ENCODE measurements around the gene RAB31. TPM values are rescaled to one million over a fixed set of nuclear protein-coding genes. Genes with fewer than 3 reads are reported as not detected.

Gene RAB31
- total RNA-seq, 1 donor from 2014 or later: 31.2 TPM

GRCh38 chr18:9822587-9823185, 114.6 kb downstream of the RAB31 start:
- no peak for TF ChIP-seq CTCF (conservative IDR thresholded peaks at IDR 0.05; ENCODE audit: low read depth, low read length)
- no peak for DNase-seq (ENCODE audit: low read depth)
- H3K4me3 ChIP-seq (ENCODE audit: low read depth, low read length): no peak overlapping the region

GRCh38 chr18:9823805-9824473, 115.8 kb downstream of the RAB31 start:
- TF ChIP-seq CTCF (conservative IDR thresholded peaks at IDR 0.05; ENCODE audit: low read depth, low read length): no peak
- no peak for DNase-seq (ENCODE audit: low read depth)
- H3K4me3 ChIP-seq (ENCODE audit: low read depth, low read length): no peak overlapping the region

DNA sequence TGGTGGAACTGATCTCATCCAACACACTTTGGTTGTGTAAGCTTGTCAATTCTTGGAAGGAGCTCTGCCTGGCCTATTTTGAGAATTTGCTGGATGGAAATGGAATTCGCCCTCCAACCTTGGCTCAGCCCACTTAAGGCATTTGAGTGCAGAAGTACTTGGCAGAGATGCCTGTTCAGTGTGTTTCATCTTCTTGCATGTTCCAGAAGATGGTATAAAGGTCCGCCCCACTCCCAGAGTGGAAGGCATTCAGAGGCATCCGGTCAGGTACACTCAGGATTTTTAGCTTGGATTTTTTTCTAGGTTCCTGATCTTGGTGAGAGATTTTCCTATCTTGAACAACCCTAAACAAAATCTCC, 116.4 kb downstream of the RAB31 start:
- H3K4me3 ChIP-seq (ENCODE audit: low read depth, low read length): no peak overlapping the region
- TF ChIP-seq CTCF (conservative IDR thresholded peaks at IDR 0.05; ENCODE audit: low read depth, low read length): no peak
- DNase-seq (ENCODE audit: low read depth): no peak

DNA sequence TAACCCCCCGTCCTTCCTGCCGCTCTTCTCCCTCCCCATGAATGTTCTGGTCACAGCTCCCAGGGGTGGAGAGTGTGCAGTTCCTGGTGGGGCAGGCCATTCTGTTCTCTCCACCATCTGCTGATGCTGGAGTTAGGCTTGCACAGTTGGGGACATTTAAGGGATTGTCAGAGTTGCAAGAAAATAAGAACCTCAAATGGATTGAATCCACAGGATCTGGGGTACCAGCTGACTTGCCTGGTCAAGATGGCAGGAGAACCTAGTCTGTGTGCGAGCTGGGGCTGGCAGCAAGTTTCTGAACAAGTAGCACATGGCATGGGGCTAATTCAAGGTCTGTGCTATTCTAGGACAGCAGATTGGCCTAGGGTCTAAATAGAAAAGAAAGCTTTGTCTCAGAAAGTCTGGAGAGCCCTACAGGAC, 116.9 kb downstream of the RAB31 start:
- no peak for DNase-seq (ENCODE audit: low read depth)
- no peak overlapping the region for H3K4me3 ChIP-seq (ENCODE audit: low read depth, low read length)
- TF ChIP-seq CTCF (conservative IDR thresholded peaks at IDR 0.05; ENCODE audit: low read depth, low read length): no peak

- no peak overlapping the region for H3K4me3 ChIP-seq (ENCODE audit: low read depth, low read length)
- peak; percentile 72 for DNase-seq (ENCODE audit: low read depth)
- no peak for TF ChIP-seq CTCF (conservative IDR thresholded peaks at IDR 0.05; ENCODE audit: low read depth, low read length)
Measured at GRCh38 chr18:9825571-9826073, 117.5 kb downstream of the RAB31 start.

DNA sequence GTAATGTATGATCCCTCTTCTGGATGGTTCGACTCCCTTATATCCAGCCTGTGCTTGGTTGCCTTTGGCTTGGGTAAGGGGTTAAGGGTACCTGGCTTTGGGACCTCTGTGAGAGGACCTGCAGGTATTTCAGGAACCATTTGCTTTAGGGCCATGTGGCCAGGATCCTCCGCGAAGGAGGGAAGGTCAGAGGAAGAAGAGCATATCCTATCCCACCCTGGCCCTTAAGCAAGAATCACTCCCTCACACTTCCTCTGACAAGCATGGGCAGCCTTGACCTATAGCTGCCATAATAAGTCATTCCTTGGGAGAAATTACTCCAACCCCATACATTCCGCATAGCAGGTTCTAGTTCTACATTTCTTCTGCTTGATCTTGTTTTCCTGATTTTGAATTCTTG, 118.6 kb downstream of the RAB31 start:
- TF ChIP-seq CTCF (conservative IDR thresholded peaks at IDR 0.05; ENCODE audit: low read depth, low read length): no peak
- no peak for DNase-seq (ENCODE audit: low read depth)

More for the DNA sequence above, 118.6 kb downstream of the RAB31 start:
- no peak overlapping the region for H3K4me3 ChIP-seq (ENCODE audit: low read depth, low read length)

Data from epithelial cell of proximal tubule (primary cell).